22Rv1 (cell line): Measurements from ENCODE around the gene XRCC3.

Experiments used
- H3K27ac ChIP-seq: fragments of 450-650 bp; 2 replicates; pipeline ENCODE4 v1.5.1; 2017
- ZFX ChIP-seq: fragments of 450-650 bp; IDR thresholded peaks from 2 replicates; pipeline ENCODE4 v1.6.1; 2017; ENCODE audit warnings: antibody characterized with exemption, borderline replicate concordance
- TF ChIP-seq, protein P1 (sequence below): fragments of 450-650 bp; IDR thresholded peaks from 2 replicates; pipeline ENCODE4 v1.5.1; 2017; ENCODE audit warnings: mild to moderate bottlenecking

XRCC3 gene

GRCh38 chr14:103669370-103669769 lies 45.9 kb downstream of the XRCC3 start:
- no peak overlapping the region for H3K27ac ChIP-seq
- TF ChIP-seq, protein P1, sequence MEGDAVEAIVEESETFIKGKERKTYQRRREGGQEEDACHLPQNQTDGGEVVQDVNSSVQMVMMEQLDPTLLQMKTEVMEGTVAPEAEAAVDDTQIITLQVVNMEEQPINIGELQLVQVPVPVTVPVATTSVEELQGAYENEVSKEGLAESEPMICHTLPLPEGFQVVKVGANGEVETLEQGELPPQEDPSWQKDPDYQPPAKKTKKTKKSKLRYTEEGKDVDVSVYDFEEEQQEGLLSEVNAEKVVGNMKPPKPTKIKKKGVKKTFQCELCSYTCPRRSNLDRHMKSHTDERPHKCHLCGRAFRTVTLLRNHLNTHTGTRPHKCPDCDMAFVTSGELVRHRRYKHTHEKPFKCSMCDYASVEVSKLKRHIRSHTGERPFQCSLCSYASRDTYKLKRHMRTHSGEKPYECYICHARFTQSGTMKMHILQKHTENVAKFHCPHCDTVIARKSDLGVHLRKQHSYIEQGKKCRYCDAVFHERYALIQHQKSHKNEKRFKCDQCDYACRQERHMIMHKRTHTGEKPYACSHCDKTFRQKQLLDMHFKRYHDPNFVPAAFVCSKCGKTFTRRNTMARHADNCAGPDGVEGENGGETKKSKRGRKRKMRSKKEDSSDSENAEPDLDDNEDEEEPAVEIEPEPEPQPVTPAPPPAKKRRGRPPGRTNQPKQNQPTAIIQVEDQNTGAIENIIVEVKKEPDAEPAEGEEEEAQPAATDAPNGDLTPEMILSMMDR = no peak
- TF ChIP-seq ZFX = no peak

DNA sequence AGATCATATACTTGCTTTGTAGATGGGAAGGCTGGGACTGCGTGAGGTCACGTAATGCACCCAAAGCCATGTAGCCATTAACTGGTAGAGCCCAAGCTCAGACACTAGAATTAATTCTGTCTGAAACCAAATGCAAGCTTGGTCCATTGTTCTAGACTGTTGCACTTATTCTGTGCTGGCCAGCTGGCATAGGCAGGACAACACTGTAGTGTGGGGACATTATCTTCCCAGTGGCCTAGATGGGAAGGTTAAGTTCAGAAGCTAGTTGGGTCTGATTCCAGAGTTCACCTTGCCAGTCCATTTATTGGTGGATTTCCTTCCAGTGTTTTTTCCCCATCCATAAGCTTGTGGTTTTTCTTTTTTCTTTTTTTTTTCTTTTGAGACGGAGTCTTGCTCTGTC lies 47.1 kb downstream of the XRCC3 start:
- no peak overlapping the region for H3K27ac ChIP-seq
- TF ChIP-seq, protein P1 = no peak
- TF ChIP-seq ZFX = no peak

DNA sequence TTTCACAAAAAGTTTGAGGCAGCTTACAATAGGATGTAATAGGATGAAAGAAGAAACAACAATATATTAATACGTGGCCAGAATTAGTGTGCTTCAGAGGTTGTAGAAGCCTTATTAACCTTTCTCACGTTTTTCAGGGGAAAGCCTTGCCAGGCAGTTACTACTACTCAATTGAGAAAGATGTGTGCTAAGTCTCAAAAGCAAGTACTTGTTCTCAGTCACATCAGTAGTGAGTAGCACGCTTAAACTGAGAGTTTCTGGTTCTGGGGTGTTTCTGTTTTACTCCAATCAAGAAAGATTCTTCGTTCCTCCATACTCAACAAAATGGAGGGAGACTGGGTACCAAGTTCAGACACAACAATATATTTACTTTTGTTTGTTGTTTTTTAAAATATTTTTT lies 47.6 kb downstream of the XRCC3 start:
- no peak for TF ChIP-seq ZFX
- TF ChIP-seq, protein P1 = no peak
- no peak overlapping the region for H3K27ac ChIP-seq

DNA sequence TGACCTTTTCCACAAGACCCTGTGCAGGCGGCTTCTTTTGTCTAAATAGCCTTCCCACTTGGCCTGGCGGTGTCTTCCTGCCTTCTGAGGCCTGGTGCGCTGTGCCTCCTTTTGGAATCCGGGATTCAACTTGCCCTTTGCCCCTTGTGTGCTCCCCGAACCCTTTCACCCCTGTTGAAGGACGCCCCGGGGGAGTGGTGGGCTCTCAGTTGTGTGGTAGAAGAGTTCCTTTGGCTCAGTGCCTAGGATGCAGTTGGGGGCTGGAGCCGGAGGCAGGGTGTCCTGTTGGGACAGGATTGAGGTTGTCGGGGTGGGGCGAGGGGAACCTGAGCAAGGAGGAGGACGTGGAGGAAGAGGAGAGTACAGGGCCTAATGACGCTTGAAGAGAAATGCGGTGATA lies 51.7 kb downstream of the XRCC3 start:
- H3K27ac ChIP-seq = no peak overlapping the region
- TF ChIP-seq, protein P1 = no peak
- no peak for TF ChIP-seq ZFX

- no peak overlapping the region for H3K27ac ChIP-seq
- no peak for TF ChIP-seq ZFX
- TF ChIP-seq, protein P1 = no peak
These were observed 52.7 kb downstream of the XRCC3 start for GRCh38 chr14:103662591-103662990.

GRCh38 chr14:103662029-103662428 lies 53.2 kb downstream of the XRCC3 start:
- no peak for TF ChIP-seq ZFX
- TF ChIP-seq, protein P1 = no peak
- H3K27ac ChIP-seq = no peak overlapping the region

DNA sequence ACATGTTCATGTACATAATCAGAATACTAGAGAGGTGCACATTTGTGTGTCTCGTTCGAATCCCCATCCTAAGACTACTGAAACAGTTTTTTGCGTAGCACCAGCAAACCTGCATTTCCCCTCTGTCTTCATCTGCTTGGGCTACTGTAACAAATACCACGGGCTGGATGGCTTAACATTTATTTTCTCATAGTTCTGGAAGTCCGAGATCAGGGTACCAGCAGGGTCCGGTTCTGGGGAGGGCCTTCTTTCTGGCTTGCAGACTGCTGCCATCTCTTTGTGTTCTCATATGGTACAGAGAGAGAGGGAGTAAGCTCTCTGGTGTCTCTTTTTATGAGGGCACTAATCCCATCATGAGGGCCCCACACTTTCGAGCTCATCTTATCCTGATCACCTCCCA lies 55.6 kb downstream of the XRCC3 start:
- no peak overlapping the region for H3K27ac ChIP-seq
- TF ChIP-seq, protein P1 = no peak
- TF ChIP-seq ZFX = no peak
